Measurements from ENCODE around the gene FAM3C.
A peak's percentile ranks its signal among the peaks of the same experiment; 100 is the strongest.
"Not testable (repeated sequence)": the region's sequence is repeated elsewhere in the genome, so short reads cannot be mapped to it uniquely, and the experiment has no call there.

FAM3C gene

GRCh38 chr7:121395961-121396757 lies at the start of gene FAM3C:
Gene FAM3C, minus strand, starts transcription at chr7:121396308. Its CDS starts 13,339 bp downstream, at chr7:121382969.
- DNase-seq = peak in 55 of 56 donors; percentile 39 to 95 (median 82)

GRCh38 chr7:121442845-121443244 lies 46.7 kb upstream of the FAM3C start:
- no peak for DNase-seq

- DNase-seq = no peak
Observed at GRCh38 chr7:121440857-121441503, 44.9 kb upstream of the FAM3C start.

- peak in 22 of 56 donors; percentile 2 to 50 (median 8) for DNase-seq
Observed at GRCh38 chr7:121438043-121438955, 42.2 kb upstream of the FAM3C start.

GRCh38 chr7:121437470-121437869 lies 41.4 kb upstream of the FAM3C start:
- no peak for DNase-seq

GRCh38 chr7:121436688-121437087 lies 40.6 kb upstream of the FAM3C start:
- no peak for DNase-seq

GRCh38 chr7:121436136-121436535 lies 40.0 kb upstream of the FAM3C start:
- DNase-seq = no peak

- no peak for DNase-seq
Observed at GRCh38 chr7:121433775-121434174, 37.7 kb upstream of the FAM3C start.

GRCh38 chr7:121432486-121432885 lies 36.4 kb upstream of the FAM3C start:
- not testable (repeated sequence) for DNase-seq

GRCh38 chr7:121431996-121432395 lies 35.9 kb upstream of the FAM3C start:
- no peak for DNase-seq

- no peak for DNase-seq
Observed at GRCh38 chr7:121431389-121431995, 35.4 kb upstream of the FAM3C start.

- no peak for DNase-seq
Observed at GRCh38 chr7:121430558-121430957, 34.5 kb upstream of the FAM3C start.

- DNase-seq = no peak
Observed at GRCh38 chr7:121429798-121430197, 33.7 kb upstream of the FAM3C start.

GRCh38 chr7:121428855-121429489 lies 32.9 kb upstream of the FAM3C start:
- no peak for DNase-seq

- DNase-seq = not testable (repeated sequence)
Observed at GRCh38 chr7:121421743-121422142, 25.6 kb upstream of the FAM3C start.

GRCh38 chr7:121420976-121421375 lies 24.9 kb upstream of the FAM3C start:
- DNase-seq = no peak

- no peak for DNase-seq
Observed at GRCh38 chr7:121419201-121420148, 23.4 kb upstream of the FAM3C start.

GRCh38 chr7:121416533-121416932 lies 20.4 kb upstream of the FAM3C start:
- no peak for DNase-seq

GRCh38 chr7:121414436-121414835 lies 18.3 kb upstream of the FAM3C start:
- no peak for DNase-seq

- DNase-seq = no peak
Observed at GRCh38 chr7:121411597-121411979, 15.5 kb upstream of the FAM3C start.
